GM21576 (cell line): ENCODE data around the gene OPA1.

Experiments
- ATAC-seq: cut with Tn5 transposase; IDR thresholded peaks from one replicate; pipeline ENCODE4 v1.9.1; 2021; ENCODE audit warnings: mild to moderate bottlenecking, moderate library complexity; ENCODE audit not compliant: unreplicated experiment

The OPA1 gene

GRCh38 chr3:193641440-193641775 lies 48.4 kb downstream of the OPA1 start:
- no peak for ATAC-seq

- ATAC-seq: no peak
Observed at GRCh38 chr3:193645806-193646205, 52.8 kb downstream of the OPA1 start.

- no peak for ATAC-seq
Observed at GRCh38 chr3:193648542-193649076, 55.6 kb downstream of the OPA1 start.

GRCh38 chr3:193650585-193650984 lies 57.6 kb downstream of the OPA1 start:
- no peak for ATAC-seq

- ATAC-seq: no peak
Observed at GRCh38 chr3:193655831-193656433, 62.9 kb downstream of the OPA1 start.

GRCh38 chr3:193656445-193656844 lies 63.4 kb downstream of the OPA1 start:
- no peak for ATAC-seq

- ATAC-seq: no peak
Observed at GRCh38 chr3:193656878-193657282, 63.9 kb downstream of the OPA1 start.

GRCh38 chr3:193660171-193660570 lies 67.2 kb downstream of the OPA1 start:
- ATAC-seq: no peak

GRCh38 chr3:193660698-193661411 lies 67.8 kb downstream of the OPA1 start:
- ATAC-seq: no peak

- no peak for ATAC-seq
Observed at GRCh38 chr3:193662757-193663322, 69.8 kb downstream of the OPA1 start.

GRCh38 chr3:193665370-193665989 lies 72.5 kb downstream of the OPA1 start:
- no peak for ATAC-seq

- no peak for ATAC-seq
Observed at GRCh38 chr3:193673845-193674244, 80.8 kb downstream of the OPA1 start.

- no peak for ATAC-seq
Observed at GRCh38 chr3:193674714-193675113, 81.7 kb downstream of the OPA1 start.

- no peak for ATAC-seq
Observed at GRCh38 chr3:193677734-193678133, 84.7 kb downstream of the OPA1 start.

- no peak for ATAC-seq
Observed at GRCh38 chr3:193680220-193680619, 87.2 kb downstream of the OPA1 start.

- ATAC-seq: no peak
Observed at GRCh38 chr3:193681631-193682030, 88.6 kb downstream of the OPA1 start.

GRCh38 chr3:193686665-193687483 lies 93.9 kb downstream of the OPA1 start:
- ATAC-seq: no peak

- ATAC-seq: no peak
Observed at GRCh38 chr3:193688834-193689714, 96.1 kb downstream of the OPA1 start.

GRCh38 chr3:193693774-193694173 lies 100.8 kb downstream of the OPA1 start:
- no peak for ATAC-seq
